Erythroblast (primary cell): ENCODE data around the gene PXYLP1.

Source experiments
- GATA1 ChIP-seq: IDR thresholded peaks from 2 replicates; pipeline ENCODE4 v1.6.1; 2011; ENCODE audit warnings: low read depth, mild to moderate bottlenecking, control low read depth, low read length, moderate library complexity
- POLR2A ChIP-seq: IDR thresholded peaks from 2 replicates; pipeline ENCODE4 v1.6.1; 2011; ENCODE audit warnings: mild to moderate bottlenecking, low read length

DNA sequence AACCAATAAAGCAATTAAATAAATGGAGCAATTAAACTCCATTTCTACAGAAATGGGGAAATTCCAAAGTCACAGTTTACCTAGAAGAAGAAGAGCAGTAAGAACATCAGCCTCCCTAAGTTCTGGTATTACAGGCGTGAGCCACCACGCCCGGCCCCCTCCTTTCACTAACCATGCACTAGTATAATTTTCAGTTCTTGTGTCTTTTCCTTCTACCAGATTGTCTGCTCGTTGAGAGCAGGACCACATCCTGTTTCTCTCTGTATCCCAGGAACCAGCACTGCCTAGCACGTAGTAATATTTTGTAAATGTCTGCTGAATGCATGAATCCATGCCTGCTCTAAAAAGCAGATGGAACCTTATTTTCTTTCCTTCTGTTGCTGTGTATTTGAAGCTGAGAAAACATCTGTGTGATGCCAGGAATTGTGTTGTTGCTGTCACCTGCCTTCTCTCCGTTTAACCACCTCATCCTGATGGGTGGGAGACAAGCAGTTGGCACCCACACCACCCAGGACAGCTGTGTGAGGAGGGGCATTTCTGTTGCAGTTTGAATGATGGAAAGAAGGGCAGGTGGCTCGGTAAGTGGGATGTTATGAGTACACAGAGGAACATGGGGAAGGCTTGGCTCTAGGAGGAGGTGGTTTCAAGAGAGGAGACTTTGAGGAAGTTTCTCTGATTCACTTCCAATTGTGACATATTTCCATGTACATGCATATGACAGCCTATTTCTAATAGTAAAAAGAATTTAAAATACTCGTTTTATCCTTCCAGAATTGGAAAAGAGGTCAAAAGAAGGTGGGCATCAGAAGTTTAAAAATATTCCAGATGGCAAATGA is 30.1 kb downstream of the PXYLP1 start:
- TF ChIP-seq POLR2A, result no peak
- no peak for TF ChIP-seq GATA1
